IPS-18c (cell line): ENCODE results near the gene GJA1.
"Not testable (repeated sequence)": the region's sequence is repeated elsewhere in the genome, so short reads cannot be mapped to it uniquely, and the experiment has no call there.

Source experiments
- H3K4me3 ChIP-seq: 2 replicates; pipeline ENCODE4 v1.7.0; 2013; ENCODE audit warnings: low read depth, mild to moderate bottlenecking, low read length, moderate library complexity; ENCODE audit not compliant: insufficient read depth
- H3K9me3 ChIP-seq: one replicate; pipeline ENCODE4 v1.6.1; 2013; ENCODE audit warnings: mild to moderate bottlenecking, low read length, moderate library complexity; ENCODE audit not compliant: control insufficient read depth, insufficient read depth

Gene GJA1

GRCh38 chr6:121435444-121436069, at the start of gene GJA1:
GJA1 (plus strand) TSS chr6:121435646; CDS start chr6:121446848, 11,202 bp downstream.
- H3K9me3 ChIP-seq: no peaks in the 10 kb centered on the region
- H3K4me3 ChIP-seq: peak within 1 kb of the TSS; percentile 85

GRCh38 chr6:121386551-121386950, 48.9 kb upstream of the GJA1 start:
- not testable (repeated sequence) for H3K9me3 ChIP-seq, H3K4me3 ChIP-seq

DNA sequence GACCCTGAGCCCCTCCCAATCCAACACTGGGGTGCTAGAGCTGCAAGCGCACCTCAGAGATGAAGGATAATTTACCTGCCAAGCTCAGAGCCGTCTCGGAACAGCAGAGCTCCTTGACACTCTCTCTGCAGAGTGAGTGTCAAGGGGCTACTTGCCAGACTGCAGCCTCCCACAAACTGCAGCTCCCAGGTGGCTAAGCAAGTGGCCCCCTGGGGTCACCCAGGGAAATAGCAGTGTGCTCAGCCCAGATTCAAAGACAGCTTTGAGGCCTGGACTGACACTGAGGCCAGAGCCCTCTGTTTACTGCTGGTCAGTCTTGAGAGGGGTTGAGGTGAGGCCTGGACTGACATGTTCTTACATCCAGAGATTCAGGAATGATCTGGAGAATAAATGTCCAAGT, 46.0 kb upstream of the GJA1 start:
- no peak overlapping the region for H3K4me3 ChIP-seq
- H3K9me3 ChIP-seq: no peaks in the 10 kb centered on the region

DNA sequence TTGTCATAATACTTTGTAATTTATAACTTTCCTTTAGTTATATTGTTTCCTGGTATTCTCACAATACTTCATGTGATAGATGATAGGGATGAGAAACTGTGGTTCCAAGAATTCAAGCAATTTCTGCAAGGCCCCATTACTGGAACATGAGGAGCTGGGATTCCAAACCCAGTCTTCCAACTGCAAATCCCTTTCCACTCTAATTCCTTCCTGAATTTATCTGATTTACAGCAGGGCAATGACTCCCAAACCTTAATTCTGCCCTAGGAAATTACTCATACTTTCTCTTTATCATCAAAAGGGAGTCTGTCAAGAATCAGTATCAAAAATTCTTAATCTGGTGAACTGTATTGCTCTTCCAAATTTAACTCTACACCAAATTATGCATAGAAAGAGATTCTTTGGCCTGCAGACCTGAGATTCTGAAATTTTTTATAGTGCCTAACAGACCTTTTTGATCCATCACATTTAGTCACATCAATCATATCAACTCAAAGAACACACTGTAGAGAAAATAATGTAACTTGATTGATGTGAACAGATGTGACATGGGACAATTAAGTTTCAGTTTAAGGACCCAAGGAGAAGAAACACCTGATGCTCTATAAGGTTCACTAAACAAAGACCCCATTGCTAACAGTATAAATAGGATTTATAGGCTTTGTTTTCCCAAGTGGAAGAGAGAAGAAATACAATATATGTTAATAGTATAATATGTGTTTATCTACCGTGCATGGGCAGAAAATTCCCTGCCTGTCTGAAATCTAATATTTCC, 41.5 kb upstream of the GJA1 start:
- Histone ChIP-seq H3K4me3 (no peak overlapping the region), H3K9me3 (no peaks in the 10 kb centered on the region)

GRCh38 chr6:121395736-121396135, 39.7 kb upstream of the GJA1 start:
- no peaks in the 10 kb centered on the region for H3K9me3 ChIP-seq
- no peak overlapping the region for H3K4me3 ChIP-seq

DNA sequence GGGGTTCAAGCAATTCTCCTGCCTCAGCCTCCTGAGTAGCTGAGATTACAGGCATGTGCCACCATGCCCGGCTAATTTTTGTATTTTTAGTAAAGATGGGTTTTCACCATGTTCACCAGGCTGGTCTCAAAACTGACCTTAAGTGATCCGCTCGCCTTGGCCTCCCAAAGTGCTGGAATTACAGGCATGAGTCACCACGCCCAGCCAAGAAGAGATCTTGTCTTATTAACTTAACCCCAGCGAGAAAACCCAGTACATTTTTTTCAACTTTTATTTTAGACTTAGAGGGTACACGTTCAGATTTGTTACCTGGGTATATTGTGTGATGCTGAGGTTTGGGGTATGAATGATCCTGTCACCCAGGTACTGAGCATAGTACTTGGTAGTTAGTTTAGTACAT, 38.3 kb upstream of the GJA1 start:
- H3K9me3 ChIP-seq, H3K4me3 ChIP-seq: not testable (repeated sequence)

DNA sequence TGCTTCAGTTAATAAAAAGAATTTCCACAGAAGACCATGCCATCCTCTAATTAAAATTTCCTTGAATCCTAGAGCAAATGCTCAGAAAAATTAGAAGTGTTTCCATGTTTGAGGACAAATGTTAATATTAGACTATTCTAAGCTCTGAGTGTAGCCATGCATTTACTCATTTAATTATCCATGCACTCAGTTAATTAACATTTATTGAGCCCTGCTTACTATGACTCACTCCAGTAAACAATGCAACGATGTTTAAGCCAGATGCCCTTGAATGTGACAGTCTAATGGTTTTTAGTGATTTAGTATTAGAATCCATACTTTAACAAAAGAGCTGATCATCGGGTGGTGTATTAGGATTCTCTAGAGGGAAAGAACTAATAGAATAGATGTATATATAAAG, 37.3 kb upstream of the GJA1 start:
- H3K4me3 ChIP-seq: no peak overlapping the region
- H3K9me3 ChIP-seq: no peaks in the 10 kb centered on the region

DNA sequence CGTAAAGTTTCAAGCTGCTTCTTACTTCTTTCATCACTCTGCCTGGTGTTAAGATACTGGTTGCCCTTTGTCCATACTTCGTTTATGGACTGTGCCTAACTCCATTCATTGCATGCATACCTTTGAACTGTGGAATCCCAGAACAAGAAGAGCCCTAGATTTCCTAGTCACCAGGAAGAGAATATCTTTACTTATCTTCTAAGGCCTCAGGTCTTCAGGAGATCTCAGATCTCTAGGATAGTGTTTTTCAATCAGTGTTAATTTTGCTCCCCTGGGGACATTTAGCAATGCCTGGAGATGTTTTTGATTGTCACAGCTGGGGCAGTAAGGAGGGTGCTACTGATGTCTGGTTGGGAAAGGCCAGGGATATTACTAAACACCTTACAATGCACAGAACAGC, 35.5 kb upstream of the GJA1 start:
- Histone ChIP-seq H3K4me3 (no peak overlapping the region), H3K9me3 (no peaks in the 10 kb centered on the region)

DNA sequence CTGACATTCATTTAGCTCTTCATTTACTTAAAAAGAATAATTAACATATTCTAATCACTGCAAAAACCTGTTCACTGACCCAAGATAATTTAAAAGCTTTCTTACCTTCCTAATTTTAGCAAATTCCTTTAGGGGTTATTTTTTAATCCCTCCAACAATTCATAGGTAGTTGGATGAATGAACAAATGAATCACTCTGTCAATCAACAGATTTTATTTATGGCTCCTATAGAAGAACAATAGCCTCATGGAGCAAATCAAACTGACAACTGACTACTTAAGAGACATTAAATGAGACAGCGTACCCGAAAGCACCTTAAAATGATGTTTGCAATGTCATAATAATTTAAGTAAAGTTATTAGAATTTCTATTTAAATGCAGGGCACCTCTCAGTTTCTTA, 31.5 kb upstream of the GJA1 start:
- Histone ChIP-seq H3K4me3 (no peak overlapping the region), H3K9me3 (no peaks in the 10 kb centered on the region)

DNA sequence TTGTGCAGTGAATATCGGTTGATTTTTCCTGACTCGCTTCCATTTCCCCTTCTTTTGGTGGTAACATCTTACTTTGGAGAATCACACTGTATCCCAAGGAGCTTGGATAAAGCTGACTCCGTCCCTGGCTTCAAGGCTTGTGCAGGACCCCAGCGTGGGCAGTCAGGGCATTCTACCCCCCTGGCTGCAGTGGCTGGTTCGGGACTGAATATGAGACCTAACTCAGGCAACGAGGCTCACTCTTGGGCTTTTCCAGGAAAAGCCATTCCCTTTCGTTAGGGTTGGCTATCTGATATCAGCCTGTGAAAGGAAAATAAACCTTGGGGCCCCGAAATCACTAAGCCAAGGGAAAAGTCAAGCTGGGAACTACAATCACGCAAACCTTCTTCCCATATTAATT, 30.1 kb upstream of the GJA1 start:
- no peak overlapping the region for H3K4me3 ChIP-seq
- no peaks in the 10 kb centered on the region for H3K9me3 ChIP-seq

DNA sequence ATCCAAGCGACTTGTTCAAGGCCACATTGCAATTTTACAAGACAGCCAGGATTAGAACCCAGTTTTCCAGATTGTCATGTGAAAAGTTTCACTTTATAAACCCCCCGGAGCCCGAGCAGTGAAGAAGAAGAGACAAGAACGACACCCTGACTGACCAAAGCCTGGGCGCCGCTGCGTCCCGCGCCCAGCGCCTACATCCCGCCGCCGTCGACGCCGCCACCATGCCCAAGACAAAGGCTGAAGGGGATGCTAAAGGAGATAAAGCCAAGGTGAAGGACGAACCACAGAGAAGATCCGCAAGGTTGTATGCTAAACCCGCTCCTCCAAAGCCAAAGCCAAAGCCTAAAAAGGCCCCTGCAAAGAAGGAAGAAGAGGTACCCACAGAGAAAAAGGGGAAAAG, 27.1 kb upstream of the GJA1 start:
- Histone ChIP-seq H3K9me3 (no peaks in the 10 kb centered on the region), H3K4me3 (no peak overlapping the region)

DNA sequence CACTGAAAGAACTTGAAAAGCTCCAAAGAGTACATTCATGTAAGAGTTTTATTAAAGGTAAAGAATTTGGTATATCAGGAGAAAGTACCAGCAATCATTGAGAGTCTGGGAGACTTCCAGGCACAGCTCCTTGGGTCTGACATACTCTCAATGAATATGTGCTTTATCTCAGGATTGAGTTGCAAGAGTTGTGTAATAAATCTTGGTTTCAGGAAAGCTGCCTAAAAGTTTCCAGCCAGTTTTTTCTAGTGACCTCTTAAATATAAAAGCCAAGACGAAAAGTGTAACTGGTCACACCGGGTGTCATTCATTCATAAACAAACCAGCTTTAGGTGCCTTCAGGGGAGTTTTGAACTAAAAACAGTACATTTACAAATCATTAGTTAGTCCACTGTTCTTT, 21.6 kb upstream of the GJA1 start:
- Histone ChIP-seq H3K4me3 (no peak overlapping the region), H3K9me3 (no peaks in the 10 kb centered on the region)

DNA sequence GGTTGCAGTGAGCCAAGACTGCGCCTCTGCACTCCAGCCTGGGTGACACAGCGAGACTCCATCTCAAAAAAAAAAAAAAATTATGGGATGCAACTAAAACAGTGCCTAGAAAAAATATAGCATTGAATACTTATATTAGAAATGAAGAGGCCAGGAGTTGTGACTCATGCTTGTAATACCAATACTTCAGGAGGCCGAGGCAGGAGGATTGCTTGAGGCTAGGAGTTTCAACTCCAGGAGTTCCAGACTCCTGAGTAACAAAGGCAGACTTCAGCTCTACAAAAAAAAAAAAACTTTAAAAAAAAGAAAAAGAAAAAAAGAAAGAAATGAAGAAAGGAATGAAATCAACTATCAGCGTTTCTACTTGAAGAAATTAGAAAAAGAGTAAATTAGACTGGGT, 17.1 kb upstream of the GJA1 start:
- H3K4me3 ChIP-seq: no peak overlapping the region
- no peaks in the 10 kb centered on the region for H3K9me3 ChIP-seq

- no peak overlapping the region for H3K4me3 ChIP-seq
- no peaks in the 10 kb centered on the region for H3K9me3 ChIP-seq
These were observed 8.8 kb upstream of the GJA1 start for GRCh38 chr6:121426686-121427085.

DNA sequence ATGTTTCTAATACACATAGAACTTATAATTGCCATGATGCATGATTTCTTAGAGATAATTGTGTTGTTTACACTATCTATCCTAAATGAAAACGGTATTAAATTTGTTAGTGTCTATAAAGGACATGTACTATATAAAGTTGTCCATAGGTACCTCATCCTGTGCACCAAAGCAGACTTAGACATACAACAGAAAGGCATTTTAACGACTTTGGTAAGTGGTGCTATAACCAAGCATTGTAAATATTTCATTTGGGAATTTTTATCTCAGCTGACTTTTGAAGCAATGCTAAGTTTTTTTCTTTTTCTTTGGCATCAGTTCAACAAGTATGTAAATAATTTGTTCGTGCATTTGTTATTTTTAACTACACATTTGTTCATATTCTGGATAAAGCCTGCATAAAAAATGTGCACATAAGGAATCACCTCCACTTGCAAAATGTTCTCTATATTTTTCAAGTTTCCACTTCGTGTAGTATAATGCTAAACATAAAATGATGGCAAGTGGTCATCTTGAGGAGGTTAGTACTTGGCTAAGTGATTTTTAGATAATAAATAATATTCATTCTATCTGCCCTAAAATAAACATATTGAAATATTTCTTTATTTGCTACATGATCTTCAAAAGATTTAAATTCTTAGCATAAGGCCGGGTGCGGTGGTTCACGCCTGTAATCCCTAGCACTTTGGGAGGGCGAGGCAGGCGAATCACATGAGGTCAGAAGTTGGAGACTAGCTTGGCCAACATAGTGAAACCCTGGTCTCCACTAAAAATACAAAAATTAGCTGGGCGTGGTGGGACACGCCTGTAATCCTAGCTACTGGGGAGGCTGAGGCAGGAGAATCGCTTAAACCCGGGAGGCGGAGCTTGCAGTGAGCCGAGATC, 6.3 kb upstream of the GJA1 start:
- H3K9me3 ChIP-seq: no peaks in the 10 kb centered on the region
- H3K4me3 ChIP-seq: no peak overlapping the region

DNA sequence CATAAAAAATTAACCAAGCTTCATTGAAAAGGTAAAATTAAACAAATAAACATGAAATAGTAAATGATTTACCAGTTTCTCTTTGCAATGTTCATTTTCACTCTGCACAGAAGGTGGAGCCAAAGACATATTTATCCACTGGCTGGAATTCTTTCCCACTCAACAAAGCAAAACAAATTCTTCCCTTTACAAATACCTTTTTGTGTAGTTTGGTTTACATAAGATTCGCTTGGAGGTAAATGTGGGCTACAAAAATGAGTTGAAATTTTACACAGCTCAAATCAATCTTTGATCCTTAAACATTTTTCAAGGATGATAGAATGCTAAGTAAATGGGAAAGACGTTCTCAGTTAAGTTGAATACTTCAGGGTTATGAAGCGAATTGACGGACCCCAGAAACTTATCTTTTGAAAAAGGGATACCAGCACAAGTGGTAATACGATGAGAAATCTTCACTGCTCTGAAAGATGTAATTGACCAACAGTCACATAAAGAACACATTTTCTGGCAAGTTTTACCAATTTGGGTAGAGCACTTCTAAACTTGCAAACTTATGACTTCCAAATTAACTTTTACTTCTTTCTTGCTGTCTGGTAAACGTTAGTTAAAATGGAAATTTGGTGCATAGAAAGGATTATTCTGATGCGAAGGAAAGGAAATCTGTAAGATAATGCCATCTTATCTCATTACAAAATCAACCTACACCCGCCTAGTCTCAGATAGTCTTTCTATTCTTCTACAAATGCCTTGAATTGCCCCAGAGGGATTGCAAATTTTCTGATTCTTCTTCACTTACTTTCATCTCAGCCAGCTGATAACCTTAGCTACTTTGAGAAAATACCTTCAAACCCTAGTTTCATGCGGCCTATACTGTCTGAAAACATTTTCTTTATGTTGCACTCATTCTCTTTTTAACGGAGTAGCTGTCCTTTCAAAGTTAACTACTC, 4.7 kb upstream of the GJA1 start:
- no peak overlapping the region for H3K4me3 ChIP-seq
- H3K9me3 ChIP-seq: no peaks in the 10 kb centered on the region

- H3K9me3 ChIP-seq, H3K4me3 ChIP-seq: not testable (repeated sequence)
These were observed 3.7 kb upstream of the GJA1 start for GRCh38 chr6:121431776-121432175.
